Liver (tissue), 3 donors: Measurements from ENCODE around the gene LRRC70.

ENCODE experiments used
- FOXA2 ChIP-seq: IDR thresholded peaks from 2 replicates; pipeline ENCODE4 v1.6.1; 2016; ENCODE audit warnings: antibody characterized with exemption
- GABPA ChIP-seq, 2 donors: IDR thresholded peaks in 1 of 2; conservative IDR thresholded peaks in 1 of 2; 2 replicates each; pipeline ENCODE4 v1.6.1; 2016; ENCODE audit warnings: antibody characterized with exemption in 2 of 2, mild to moderate bottlenecking in 1 of 2, moderate library complexity in 1 of 2
- HNF4A ChIP-seq, 2 donors: conservative IDR thresholded peaks; 2 replicates each; pipeline ENCODE4 v1.6.1; 2016; ENCODE audit warnings: antibody characterized with exemption in 2 of 2, mild to moderate bottlenecking in 2 of 2
- JUND ChIP-seq, 2 donors: IDR thresholded peaks; 2 replicates each; pipeline ENCODE4 v1.6.1; 2016; ENCODE audit warnings: antibody characterized with exemption in 2 of 2
- RAD21 ChIP-seq, 2 donors: IDR thresholded peaks; 2 replicates each; pipeline ENCODE4 v1.6.1; 2016; ENCODE audit warnings: antibody characterized with exemption in 2 of 2, mild to moderate bottlenecking in 2 of 2
- SP1 ChIP-seq: IDR thresholded peaks from 2 replicates; pipeline ENCODE4 v1.6.1; 2018; ENCODE audit warnings: antibody characterized with exemption, mild to moderate bottlenecking
- TAF1 ChIP-seq: conservative IDR thresholded peaks from 2 replicates; pipeline ENCODE4 v1.6.1; 2016; ENCODE audit warnings: antibody characterized with exemption, mild to moderate bottlenecking
- YY1 ChIP-seq: IDR thresholded peaks from 2 replicates; pipeline ENCODE4 v1.6.1; 2016; ENCODE audit warnings: antibody characterized with exemption, mild to moderate bottlenecking
- TF ChIP-seq, protein P1 (sequence below): IDR thresholded peaks from 2 replicates; pipeline ENCODE4 v1.6.1; 2016; ENCODE audit warnings: antibody characterized with exemption
- TF ChIP-seq, protein P2 (sequence below): fragments of 150-350 bp; IDR thresholded peaks from 2 replicates; pipeline ENCODE4 v1.5.1; 2017; ENCODE audit warnings: improper control_type of control experiment, low read depth, low read length; ENCODE audit not compliant: missing input control
- TF ChIP-seq, protein P3 (sequence below): IDR thresholded peaks from 2 replicates; pipeline ENCODE4 v1.6.1; 2016; ENCODE audit warnings: antibody characterized with exemption
- TF ChIP-seq, protein P4 (sequence below): IDR thresholded peaks from 2 replicates; pipeline ENCODE4 v1.6.1; 2016; ENCODE audit warnings: antibody characterized with exemption, mild to moderate bottlenecking
- donor health status: healthy.
- donor health status: healthy.

DNA sequence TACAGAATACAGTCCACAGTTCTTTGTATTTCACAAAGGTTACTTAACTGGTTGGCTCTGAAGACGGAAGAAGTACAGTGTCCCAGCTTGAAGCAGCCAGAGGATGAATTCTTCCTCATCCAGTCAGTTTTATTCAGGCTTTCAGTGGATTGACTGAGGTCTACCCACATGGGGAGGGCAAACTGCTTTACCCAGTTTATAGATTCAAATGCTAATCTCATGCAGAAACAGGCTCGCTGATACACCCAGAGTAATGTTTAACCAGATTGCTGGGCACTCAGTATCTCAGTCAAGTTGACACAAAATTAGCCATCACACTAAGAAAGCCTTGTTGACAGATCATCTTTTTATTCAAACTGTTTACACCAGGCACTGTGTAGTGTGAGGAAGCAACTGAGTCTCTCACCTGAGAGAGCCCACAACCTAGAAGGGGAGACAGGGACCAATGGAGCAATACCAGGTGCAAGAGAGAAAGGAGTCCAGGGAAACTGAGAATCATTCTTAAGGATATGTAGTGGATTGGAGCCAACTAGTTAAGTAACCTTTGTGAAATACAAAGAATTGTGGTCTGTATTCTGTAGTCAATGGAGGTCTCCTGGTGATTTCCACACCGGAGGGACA lies 15.9 kb downstream of the LRRC70 start:
- TF ChIP-seq, protein P1, sequence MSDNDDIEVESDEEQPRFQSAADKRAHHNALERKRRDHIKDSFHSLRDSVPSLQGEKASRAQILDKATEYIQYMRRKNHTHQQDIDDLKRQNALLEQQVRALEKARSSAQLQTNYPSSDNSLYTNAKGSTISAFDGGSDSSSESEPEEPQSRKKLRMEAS = no peak
- TF ChIP-seq, protein P2, sequence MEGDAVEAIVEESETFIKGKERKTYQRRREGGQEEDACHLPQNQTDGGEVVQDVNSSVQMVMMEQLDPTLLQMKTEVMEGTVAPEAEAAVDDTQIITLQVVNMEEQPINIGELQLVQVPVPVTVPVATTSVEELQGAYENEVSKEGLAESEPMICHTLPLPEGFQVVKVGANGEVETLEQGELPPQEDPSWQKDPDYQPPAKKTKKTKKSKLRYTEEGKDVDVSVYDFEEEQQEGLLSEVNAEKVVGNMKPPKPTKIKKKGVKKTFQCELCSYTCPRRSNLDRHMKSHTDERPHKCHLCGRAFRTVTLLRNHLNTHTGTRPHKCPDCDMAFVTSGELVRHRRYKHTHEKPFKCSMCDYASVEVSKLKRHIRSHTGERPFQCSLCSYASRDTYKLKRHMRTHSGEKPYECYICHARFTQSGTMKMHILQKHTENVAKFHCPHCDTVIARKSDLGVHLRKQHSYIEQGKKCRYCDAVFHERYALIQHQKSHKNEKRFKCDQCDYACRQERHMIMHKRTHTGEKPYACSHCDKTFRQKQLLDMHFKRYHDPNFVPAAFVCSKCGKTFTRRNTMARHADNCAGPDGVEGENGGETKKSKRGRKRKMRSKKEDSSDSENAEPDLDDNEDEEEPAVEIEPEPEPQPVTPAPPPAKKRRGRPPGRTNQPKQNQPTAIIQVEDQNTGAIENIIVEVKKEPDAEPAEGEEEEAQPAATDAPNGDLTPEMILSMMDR = no peak
- TF ChIP-seq SP1 (no peak), TAF1 (no peak), JUND (IDR thresholded peaks at IDR 0.05) (no peak), GABPA (IDR thresholded peaks at IDR 0.05 in 1 of 2, conservative IDR thresholded peaks at IDR 0.05 in 1 of 2) (no peak), RAD21 (IDR thresholded peaks at IDR 0.05) (no peak), FOXA2 (no peak), YY1 (no peak), HNF4A (conservative IDR thresholded peaks at IDR 0.05) (no peak)
- TF ChIP-seq, protein P3, sequence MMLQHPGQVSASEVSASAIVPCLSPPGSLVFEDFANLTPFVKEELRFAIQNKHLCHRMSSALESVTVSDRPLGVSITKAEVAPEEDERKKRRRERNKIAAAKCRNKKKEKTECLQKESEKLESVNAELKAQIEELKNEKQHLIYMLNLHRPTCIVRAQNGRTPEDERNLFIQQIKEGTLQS = no peak
- TF ChIP-seq, protein P4, sequence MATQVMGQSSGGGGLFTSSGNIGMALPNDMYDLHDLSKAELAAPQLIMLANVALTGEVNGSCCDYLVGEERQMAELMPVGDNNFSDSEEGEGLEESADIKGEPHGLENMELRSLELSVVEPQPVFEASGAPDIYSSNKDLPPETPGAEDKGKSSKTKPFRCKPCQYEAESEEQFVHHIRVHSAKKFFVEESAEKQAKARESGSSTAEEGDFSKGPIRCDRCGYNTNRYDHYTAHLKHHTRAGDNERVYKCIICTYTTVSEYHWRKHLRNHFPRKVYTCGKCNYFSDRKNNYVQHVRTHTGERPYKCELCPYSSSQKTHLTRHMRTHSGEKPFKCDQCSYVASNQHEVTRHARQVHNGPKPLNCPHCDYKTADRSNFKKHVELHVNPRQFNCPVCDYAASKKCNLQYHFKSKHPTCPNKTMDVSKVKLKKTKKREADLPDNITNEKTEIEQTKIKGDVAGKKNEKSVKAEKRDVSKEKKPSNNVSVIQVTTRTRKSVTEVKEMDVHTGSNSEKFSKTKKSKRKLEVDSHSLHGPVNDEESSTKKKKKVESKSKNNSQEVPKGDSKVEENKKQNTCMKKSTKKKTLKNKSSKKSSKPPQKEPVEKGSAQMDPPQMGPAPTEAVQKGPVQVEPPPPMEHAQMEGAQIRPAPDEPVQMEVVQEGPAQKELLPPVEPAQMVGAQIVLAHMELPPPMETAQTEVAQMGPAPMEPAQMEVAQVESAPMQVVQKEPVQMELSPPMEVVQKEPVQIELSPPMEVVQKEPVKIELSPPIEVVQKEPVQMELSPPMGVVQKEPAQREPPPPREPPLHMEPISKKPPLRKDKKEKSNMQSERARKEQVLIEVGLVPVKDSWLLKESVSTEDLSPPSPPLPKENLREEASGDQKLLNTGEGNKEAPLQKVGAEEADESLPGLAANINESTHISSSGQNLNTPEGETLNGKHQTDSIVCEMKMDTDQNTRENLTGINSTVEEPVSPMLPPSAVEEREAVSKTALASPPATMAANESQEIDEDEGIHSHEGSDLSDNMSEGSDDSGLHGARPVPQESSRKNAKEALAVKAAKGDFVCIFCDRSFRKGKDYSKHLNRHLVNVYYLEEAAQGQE = no peak
